GM12892 (cell line): ENCODE measurements around the gene UHMK1.
"Not testable (repeated sequence)": the region's sequence is repeated elsewhere in the genome, so short reads cannot be mapped to it uniquely, and the experiment has no call there.

Experiments
- POLR2A ChIP-seq: IDR thresholded peaks from 2 replicates; pipeline ENCODE4 v1.6.1; 2011; ENCODE audit warnings: low read depth, low read length, control low read depth
- TAF1 ChIP-seq: IDR thresholded peaks from 2 replicates; pipeline ENCODE4 v1.6.1; 2011; ENCODE audit warnings: low read depth, mild to moderate bottlenecking, control low read depth, low read length, borderline replicate concordance

DNA sequence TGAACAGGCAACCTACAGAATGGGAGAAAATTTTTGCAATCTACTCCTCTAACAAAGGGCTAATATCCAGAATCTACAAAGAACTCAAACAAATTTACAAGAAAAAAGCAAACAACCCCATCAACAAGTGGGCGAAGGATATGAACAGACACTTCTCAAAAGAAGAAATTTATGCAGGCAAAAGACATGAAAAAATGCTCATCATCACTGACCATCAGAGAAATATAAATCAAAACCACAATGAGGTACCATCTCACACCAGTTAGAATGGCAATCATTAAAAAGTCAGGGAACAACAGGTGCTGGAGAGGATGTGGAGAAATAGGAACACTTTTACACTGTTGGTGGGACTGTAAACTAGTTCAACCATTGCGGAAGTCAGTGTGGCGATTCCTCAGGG, 43.3 kb upstream of the UHMK1 start:
- TF ChIP-seq POLR2A, TAF1: not testable (repeated sequence)
